GM10847 (cell line): ENCODE measurements around the gene OR9Q1.
"Not testable (repeated sequence)": the region's sequence is repeated elsewhere in the genome, so short reads cannot be mapped to it uniquely, and the experiment has no call there.

Experiments
- POLR2A ChIP-seq: IDR thresholded peaks from 2 replicates; pipeline ENCODE4 v1.6.1; 2011; ENCODE audit not compliant: insufficient read length; ENCODE audit errors: extremely low read depth

The OR9Q1 gene

GRCh38 chr11:58177409-58178054, 153.9 kb downstream of the OR9Q1 start:
- TF ChIP-seq POLR2A, result no peak

- no peak for TF ChIP-seq POLR2A
Measured at GRCh38 chr11:58178444-58178843, 154.8 kb downstream of the OR9Q1 start.

GRCh38 chr11:58179648-58180047, 156.0 kb downstream of the OR9Q1 start:
- no peak for TF ChIP-seq POLR2A

GRCh38 chr11:58186938-58187337, 163.3 kb downstream of the OR9Q1 start:
- TF ChIP-seq POLR2A, result no peak

- TF ChIP-seq POLR2A, result no peak
Measured at GRCh38 chr11:58188770-58189169, 165.1 kb downstream of the OR9Q1 start, which contains the start of gene OR9Q2. OR9Q2 (plus strand) TSS chr11:58189070; CDS start chr11:58190491, 1,421 bp downstream.

GRCh38 chr11:58192229-58192628, 168.5 kb downstream of the OR9Q1 start:
- TF ChIP-seq POLR2A, result no peak

GRCh38 chr11:58193391-58193790, 169.7 kb downstream of the OR9Q1 start:
- no peak for TF ChIP-seq POLR2A

GRCh38 chr11:58195939-58196338, 172.3 kb downstream of the OR9Q1 start:
- no peak for TF ChIP-seq POLR2A

- no peak for TF ChIP-seq POLR2A
Measured at GRCh38 chr11:58199271-58199670, 175.6 kb downstream of the OR9Q1 start.

- TF ChIP-seq POLR2A, result no peak
Measured at GRCh38 chr11:58204042-58204441, 180.4 kb downstream of the OR9Q1 start, which contains the start of gene OR1S2. OR1S2 (minus strand) TSS chr11:58204142; CDS start chr11:58204142, 0 bp downstream.

GRCh38 chr11:58212420-58212819, 188.7 kb downstream of the OR9Q1 start, which contains the start of gene OR1S1:
OR1S1 (plus strand) TSS chr11:58212720.
- TF ChIP-seq POLR2A, result not testable (repeated sequence)

- no peak for TF ChIP-seq POLR2A
Measured at GRCh38 chr11:58216476-58216875, 192.8 kb downstream of the OR9Q1 start.

- TF ChIP-seq POLR2A, result no peak
Measured at GRCh38 chr11:58222721-58223120, 199.0 kb downstream of the OR9Q1 start.

- no peak for TF ChIP-seq POLR2A
Measured at GRCh38 chr11:58227956-58228615, 204.4 kb downstream of the OR9Q1 start.
